ENCODE data around the gene LPP. TPM values are rescaled to one million over a fixed set of nuclear protein-coding genes. Genes with fewer than 3 reads are reported as not detected.

Gene LPP
- total and polyA plus RNA-seq, 9 of the 15 experiments (the other 6 are each of a cell fraction or from before 2014, with no cell fraction given) = 0.07 to 0.18 TPM; not detected in 7

- Histone ChIP-seq H3K27me3 (ENCODE audit: control insufficient read depth in 2 of 2, insufficient read depth in 2 of 2, low read length in 2 of 2) (no peaks in the 10 kb centered on the region), H4K20me1 (replicated peaks; ENCODE audit: control insufficient read depth, insufficient read depth, low read length) (no peaks in the 10 kb centered on the region), H3K4me1 (replicated peaks in 1 of 2; ENCODE audit: control insufficient read depth in 2 of 2, insufficient read depth in 2 of 2, low read length in 2 of 2) (no peaks in the 10 kb centered on the region), H3K36me3 (ENCODE audit: control insufficient read depth, insufficient read depth, low read length) (no peaks in the 10 kb centered on the region), H3K4me3 (no peak overlapping the region), H2AFZ (ENCODE audit: low read depth, low read length) (no peak overlapping the region), H3K9ac (ENCODE audit: insufficient read depth in 1 of 2, low read depth in 2 of 2, low read length in 2 of 2) (no peak overlapping the region), H3K9me3 (replicated peaks; ENCODE audit: control insufficient read depth, insufficient read depth, low read depth, low read length) (no peaks in the 10 kb centered on the region), H3K27ac (ENCODE audit: extremely low read depth, low read depth, low read length) (no peak overlapping the region), H3K79me2 (ENCODE audit: control insufficient read depth, insufficient read depth, low read length) (no peaks in the 10 kb centered on the region), H3K4me2 (ENCODE audit: insufficient read depth, low read length) (no peak overlapping the region), H3K9me1 (ENCODE audit: control insufficient read depth, insufficient read depth, low read length) (no peaks in the 10 kb centered on the region)
- TF ChIP-seq ZZZ3 (IDR thresholded peaks at IDR 0.05) (no peak), TCFL5 (CRISPR knock-in tag; conservative IDR thresholded peaks at IDR 0.05) (no peak), SAFB2 (IDR thresholded peaks at IDR 0.05; ENCODE audit: borderline replicate concordance, low read depth, low read length, severe bottlenecking) (no peak), RFX5 (IDR thresholded peaks at IDR 0.05; ENCODE audit: low read depth, low read length) (no peak), ETV6 (IDR thresholded peaks at IDR 0.05; ENCODE audit: borderline replicate concordance in 1 of 2, low read depth in 2 of 2, low read length in 1 of 2) (no peak), ETV6 (CRISPR knock-in tag; IDR thresholded peaks at IDR 0.05; ENCODE audit: borderline replicate concordance) (no peak)
- WGBS (ENCODE audit: insufficient coverage, low coverage, missing lambda C conversion rate) = 0% methylated on average over 10 of the region's 10 CpGs
- no peak for ATAC-seq
- in situ Hi-C loops (cut with MboI) = no loop called here
- CTCF ChIA-PET (ENCODE audit: low intra/inter-chr PET ratio) = no interaction called here
- no TSS peak for BruUV-seq (replicated peaks)
- intact Hi-C loops (cut with micrococcal nuclease) = no loop called here
- POLR2A ChIA-PET = no interaction called here
- DNase-seq (ENCODE audit: extremely low read depth in 1 of 4, low spot score in 3 of 4) = no peak
- FAIRE-seq = no peak
These were observed 315.4 kb downstream of the LPP start for GRCh38 chr3:188469228-188469885.

All from K562 (cell line).